B cell (primary cell): ENCODE measurements around the gene KRTAP9-4.

Experiments used
- EZH2 ChIP-seq: IDR thresholded peaks from 2 replicates; pipeline ENCODE4 v1.6.1; 2012; ENCODE audit warnings: borderline replicate concordance, low read depth, mild to moderate bottlenecking, moderate library complexity, low read length; ENCODE audit not compliant: insufficient read depth, poor library complexity, severe bottlenecking
- TF ChIP-seq, protein P1 (sequence below): fragments of 200-600 bp; IDR thresholded peaks from one replicate; pipeline ENCODE4 v1.8.0; 2022; ENCODE audit warnings: antibody characterized with exemption, mild to moderate bottlenecking

DNA sequence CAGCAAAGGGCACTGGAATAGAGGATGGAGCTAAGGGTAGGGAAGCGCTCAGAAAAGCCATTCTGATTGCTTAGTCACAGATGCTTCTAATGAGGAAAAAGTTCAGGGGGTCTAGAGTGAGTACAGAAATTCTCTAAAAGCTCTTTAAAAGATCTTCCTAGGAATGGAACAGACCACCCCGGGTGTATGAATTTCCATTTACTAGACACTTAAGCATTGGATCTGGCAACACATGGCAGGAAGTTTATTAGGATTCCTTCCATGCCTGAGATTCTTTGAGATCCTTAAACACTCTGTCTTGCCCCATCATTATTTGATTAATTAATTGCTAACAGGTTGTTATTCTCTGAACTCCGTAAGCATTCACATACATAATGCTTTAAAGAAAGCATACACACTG lies 34.6 kb downstream of the KRTAP9-4 start:
- no peak for TF ChIP-seq EZH2
- TF ChIP-seq, protein P1, sequence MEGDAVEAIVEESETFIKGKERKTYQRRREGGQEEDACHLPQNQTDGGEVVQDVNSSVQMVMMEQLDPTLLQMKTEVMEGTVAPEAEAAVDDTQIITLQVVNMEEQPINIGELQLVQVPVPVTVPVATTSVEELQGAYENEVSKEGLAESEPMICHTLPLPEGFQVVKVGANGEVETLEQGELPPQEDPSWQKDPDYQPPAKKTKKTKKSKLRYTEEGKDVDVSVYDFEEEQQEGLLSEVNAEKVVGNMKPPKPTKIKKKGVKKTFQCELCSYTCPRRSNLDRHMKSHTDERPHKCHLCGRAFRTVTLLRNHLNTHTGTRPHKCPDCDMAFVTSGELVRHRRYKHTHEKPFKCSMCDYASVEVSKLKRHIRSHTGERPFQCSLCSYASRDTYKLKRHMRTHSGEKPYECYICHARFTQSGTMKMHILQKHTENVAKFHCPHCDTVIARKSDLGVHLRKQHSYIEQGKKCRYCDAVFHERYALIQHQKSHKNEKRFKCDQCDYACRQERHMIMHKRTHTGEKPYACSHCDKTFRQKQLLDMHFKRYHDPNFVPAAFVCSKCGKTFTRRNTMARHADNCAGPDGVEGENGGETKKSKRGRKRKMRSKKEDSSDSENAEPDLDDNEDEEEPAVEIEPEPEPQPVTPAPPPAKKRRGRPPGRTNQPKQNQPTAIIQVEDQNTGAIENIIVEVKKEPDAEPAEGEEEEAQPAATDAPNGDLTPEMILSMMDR, result no peak
